GM21515 (cell line): ENCODE measurements around the gene ESRRB.

ENCODE experiments used
- ATAC-seq: cut with Tn5 transposase; IDR thresholded peaks from one replicate; pipeline ENCODE4 v1.9.1; 2021; ENCODE audit not compliant: unreplicated experiment

ESRRB gene

DNA sequence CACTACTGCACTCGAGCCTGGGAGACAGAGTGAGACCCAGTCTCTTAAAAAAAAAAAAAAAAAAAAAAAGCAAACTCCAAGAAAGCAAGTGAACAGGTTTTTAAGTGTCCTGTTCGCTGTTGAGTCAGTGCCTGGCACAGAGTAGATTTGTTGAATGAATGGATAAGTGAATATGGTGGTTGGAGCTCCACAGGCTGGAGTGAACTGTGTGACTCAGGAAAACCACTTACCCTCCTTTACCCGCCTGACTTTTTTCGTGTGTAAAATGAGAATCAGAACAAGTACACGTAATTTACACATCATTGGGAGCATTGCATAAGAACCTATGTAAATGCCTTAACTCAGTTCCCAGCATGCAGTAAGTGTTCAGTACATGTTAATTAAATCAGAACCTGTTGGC is 24.0 kb upstream of the ESRRB start:
- ATAC-seq: no peak

GRCh38 chr14:76352639-76353281 is 23.2 kb upstream of the ESRRB start:
- ATAC-seq: peak; percentile 62

GRCh38 chr14:76354310-76354709 is 21.6 kb upstream of the ESRRB start:
- no peak for ATAC-seq

DNA sequence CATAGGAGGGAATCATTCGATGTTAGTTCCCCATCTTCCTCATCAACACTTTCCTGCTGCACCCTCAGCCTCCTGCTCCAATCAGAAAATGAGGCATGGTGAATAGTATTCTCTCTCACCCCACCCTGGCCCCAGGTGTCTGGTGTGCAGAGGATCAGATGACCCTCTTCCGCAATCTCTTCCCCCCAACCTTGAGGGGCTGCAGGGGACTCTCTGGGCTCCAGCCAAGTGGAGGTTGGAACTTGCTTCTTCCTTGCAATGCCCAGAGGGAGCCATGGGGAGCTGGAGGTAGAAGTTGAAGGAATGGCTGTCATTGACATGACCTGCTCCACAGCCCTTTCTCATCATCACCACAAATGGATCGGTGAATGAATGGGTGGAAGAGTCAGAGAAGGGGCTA is 20.2 kb upstream of the ESRRB start:
- ATAC-seq: no peak

GRCh38 chr14:76371066-76371465 is 4.9 kb upstream of the ESRRB start:
- ATAC-seq: no peak

DNA sequence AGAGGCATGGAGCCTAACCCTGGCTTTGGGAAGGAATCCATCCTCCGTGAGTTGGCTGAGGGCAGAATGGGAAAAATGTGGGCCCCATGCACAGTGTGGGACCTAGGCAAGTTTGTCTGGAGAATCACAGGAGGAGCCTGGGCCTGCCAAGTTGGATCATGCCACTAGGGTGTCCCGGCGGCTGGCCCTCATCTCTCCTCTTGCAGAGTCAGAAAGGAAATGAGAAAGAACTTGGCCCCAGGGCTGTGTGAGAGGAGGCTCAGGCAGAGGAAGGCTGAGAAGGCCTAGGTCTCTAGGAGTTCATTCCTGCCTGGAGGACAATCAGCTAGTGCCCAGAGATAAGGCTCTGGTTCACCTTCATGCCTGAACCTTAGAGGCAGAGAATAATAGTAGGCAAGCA is 2.5 kb upstream of the ESRRB start:
- ATAC-seq: no peak

- no peak for ATAC-seq
These were observed 453 bp upstream of the ESRRB start for GRCh38 chr14:76375484-76375883.

DNA sequence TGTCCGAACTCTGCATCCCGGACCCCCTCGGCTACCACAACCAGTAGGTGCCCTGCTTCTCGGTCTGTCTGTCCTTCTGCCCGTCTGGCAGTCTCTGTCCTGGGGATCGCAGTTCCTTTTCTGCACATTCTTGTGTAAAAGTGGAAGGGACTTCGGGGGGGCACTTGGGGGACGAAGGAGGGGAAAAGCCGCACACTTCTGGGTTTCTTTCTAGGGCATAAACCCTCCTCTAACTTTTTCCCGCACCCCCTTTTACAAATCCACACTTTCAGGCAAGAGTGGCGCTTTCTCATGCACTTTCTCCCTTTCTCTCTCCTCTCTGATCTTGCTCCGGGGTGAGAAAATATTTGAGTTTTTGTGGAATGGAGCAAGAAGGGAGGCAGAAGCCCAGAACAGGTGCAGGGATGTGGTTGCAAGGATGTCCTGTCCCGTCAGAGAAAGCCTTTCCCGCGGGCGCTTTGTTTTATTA is 506 bp downstream of the ESRRB start:
- no peak for ATAC-seq

- ATAC-seq: no peak
These were observed 1.2 kb downstream of the ESRRB start for GRCh38 chr14:76376878-76377734.

DNA sequence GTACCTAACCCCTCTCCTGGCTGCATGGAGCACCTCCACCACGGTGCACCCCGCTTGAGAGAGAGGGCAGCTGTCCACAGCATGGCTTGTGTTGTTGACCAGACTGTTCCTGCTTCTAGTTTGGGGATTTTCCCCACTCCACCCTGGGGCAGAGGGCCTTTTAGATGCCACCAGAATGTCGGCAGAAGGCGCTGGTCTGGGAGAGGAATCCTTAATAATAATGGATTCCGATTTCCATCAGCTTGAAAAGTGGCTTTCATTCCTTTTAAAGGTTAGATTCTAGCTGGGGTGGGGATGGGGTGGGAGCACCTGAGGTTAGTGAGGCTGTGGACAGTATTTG is 1.8 kb downstream of the ESRRB start:
- no peak for ATAC-seq

DNA sequence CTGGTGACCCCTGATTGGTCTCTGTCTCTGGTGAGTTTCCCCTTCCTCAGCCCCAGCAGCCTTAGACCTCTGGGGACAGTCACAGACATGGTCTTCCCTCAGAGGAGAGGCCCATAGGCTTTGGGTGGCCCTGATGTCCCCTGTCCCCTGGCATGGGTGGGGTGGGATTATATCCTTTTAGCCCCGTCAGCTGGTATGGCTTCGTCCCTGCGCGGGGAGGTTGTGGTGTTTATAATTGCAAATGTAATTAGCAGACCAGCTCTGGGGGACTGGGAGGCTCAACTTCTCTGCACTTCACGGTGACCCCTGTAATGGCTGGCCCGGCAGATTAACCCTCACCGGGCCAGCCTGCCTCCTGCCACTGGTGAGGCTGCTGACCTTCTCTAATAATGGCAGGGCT is 5.1 kb downstream of the ESRRB start:
- no peak for ATAC-seq

GRCh38 chr14:76381817-76382494 is 6.0 kb downstream of the ESRRB start:
- ATAC-seq: no peak

- ATAC-seq: no peak
These were observed 6.5 kb downstream of the ESRRB start for GRCh38 chr14:76382495-76382832.

- no peak for ATAC-seq
These were observed 9.5 kb downstream of the ESRRB start for GRCh38 chr14:76385435-76385834.

DNA sequence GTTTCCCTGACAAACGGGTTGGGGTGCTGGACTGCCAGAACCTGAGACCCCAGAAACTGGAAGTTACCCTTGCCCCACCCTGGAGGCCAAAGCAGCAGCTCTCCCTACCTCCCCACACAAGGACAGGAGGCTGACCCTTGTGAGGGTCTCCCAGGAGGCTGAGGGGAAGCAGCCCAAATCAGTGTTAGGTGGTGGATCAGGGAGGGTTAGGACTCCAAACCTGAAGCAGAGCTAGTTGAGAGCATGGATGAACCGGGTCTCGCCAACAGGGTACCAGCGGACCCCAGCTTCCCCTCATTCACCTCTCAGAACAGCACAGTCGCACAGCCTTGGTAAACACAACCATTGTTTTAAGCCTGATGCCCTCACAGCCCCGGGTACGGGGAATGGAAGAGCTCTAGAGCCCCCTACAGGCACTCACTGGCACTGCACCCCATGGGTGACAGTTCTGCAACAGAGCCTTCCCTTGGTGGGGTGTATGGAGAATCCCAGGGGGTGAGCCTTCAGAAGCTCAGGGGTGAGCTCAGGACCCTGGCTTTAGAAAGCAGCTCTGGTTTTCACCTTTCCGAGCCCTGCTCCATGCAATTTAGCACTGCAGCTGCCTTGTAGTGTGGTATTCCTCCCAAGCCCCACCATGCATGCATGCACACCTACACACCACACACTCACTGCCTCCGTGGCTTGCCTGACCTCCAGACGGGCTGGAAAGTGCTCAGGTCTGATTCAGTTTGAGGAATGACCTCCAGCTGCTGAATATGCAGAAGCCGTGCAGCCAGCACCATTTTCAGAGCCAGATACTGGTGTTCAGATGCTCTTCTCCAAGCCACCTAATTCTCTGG is 11.2 kb downstream of the ESRRB start:
- ATAC-seq: peak; percentile 63

GRCh38 chr14:76389841-76390240 is 13.9 kb downstream of the ESRRB start:
- ATAC-seq: no peak

- no peak for ATAC-seq
These were observed 14.7 kb downstream of the ESRRB start for GRCh38 chr14:76390621-76391020.

DNA sequence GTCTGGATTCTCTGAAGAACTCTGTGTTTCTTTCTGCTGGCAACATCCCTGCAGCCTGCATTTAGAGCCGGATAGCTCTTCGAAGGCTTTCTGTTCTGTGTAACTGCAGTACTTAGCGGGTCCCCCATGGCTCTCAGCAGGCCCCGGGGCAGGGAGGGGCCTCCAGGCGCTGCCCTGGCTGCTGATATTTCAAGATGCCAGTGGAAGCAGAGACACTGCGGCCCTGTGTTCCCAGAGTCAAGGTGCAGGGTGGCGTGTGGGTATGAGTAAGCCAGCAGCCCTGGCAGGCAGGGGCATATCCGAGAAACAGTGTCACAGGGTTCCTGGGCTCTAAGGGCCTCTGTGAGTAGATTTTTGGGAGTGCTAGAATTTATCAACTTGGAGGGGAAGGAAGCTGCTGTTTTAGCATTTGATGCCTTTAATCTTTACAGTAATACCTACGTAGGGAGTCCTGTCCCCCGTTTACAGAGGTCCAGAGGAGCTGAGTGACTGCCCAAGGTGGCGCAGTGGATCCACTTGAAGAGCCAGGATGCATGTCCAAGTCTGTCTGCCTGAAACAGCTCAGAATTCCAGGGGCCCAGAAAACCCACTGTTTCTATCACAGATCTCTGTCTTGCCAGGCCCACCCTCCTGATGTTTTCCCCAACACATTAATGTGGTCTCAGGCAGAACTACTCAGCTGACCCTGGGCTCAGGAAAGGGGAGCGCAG is 16.2 kb downstream of the ESRRB start:
- ATAC-seq: no peak

- ATAC-seq: no peak
These were observed 18.6 kb downstream of the ESRRB start for GRCh38 chr14:76394569-76394968.

DNA sequence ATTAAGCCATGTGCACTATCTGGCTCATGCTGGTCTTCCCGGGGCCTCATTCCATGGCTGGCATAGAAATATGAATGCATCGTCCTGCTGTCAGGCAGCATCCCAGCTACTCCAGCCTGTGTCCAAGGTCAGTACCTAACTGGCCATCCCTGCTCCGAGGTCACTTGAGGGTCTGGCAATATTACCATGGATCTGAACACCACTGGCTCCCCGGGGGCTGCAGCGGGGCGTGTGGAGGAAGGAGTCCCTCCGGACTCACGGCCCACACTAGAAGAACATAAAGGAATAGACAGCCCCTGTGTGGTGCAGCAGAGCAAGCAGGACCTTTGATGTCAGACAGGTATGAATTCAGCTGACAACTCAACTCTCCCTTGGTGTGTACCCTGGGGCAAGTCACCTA is 19.2 kb downstream of the ESRRB start:
- no peak for ATAC-seq
